ENCODE measurements around the gene PWWP2B. TPM values are rescaled to one million over a fixed set of nuclear protein-coding genes. Genes with fewer than 3 reads are reported as not detected.

The PWWP2B gene
- polyA plus RNA-seq, 2 of the 4 experiments (the other 2 are of a cell fraction) = 2.8 to 7.3 TPM

- POLR2A ChIA-PET = no interaction called here
- 0 out of 6 replicates have a peak overlapping the region, but pooled peaks of 1 of the 2 experiments have one; percentile 11 for H3K27ac ChIP-seq
- no peaks in the 10 kb centered on the region for H3K9me3 ChIP-seq
- H3K4me2 ChIP-seq = no peak overlapping the region
- CTCF ChIA-PET = no interaction called here
- ATAC-seq (no peak), FAIRE-seq (no peak), DNase-seq (ENCODE audit: low read depth in 1 of 2, low spot score in 1 of 2) (no peak)
- no peak overlapping the region for H3K4me3 ChIP-seq
- 83% methylated on average over 28 of the region's 35 CpGs for WGBS (ENCODE audit: missing lambda C conversion rate)
- TF ChIP-seq PBX3 (IDR thresholded peaks at IDR 0.05) = no peak
- TF ChIP-seq ZC3H11A (IDR thresholded peaks at IDR 0.05) = no peak
- no peak for TF ChIP-seq HEYL (CRISPR knock-in tag; IDR thresholded peaks at IDR 0.05)
- no peak for TF ChIP-seq EP300 (IDR thresholded peaks at IDR 0.05)
- TF ChIP-seq ZFP36 (IDR thresholded peaks at IDR 0.05; ENCODE audit: borderline replicate concordance, partially characterized antibody) = no peak
- TF ChIP-seq FOSL2 (IDR thresholded peaks at IDR 0.05) = no peak
- no peak for TF ChIP-seq FOSL2 (CRISPR knock-in tag; IDR thresholded peaks at IDR 0.05)
- no peak for TF ChIP-seq SREBF2 (IDR thresholded peaks at IDR 0.05)
- no peak for TF ChIP-seq CBX2 (IDR thresholded peaks at IDR 0.05; ENCODE audit: borderline replicate concordance, low read depth)
- TF ChIP-seq E2F6 (IDR thresholded peaks at IDR 0.05; ENCODE audit: borderline replicate concordance, low read depth) = no peak
- no peak for TF ChIP-seq RNF2 (IDR thresholded peaks at IDR 0.05; ENCODE audit: borderline replicate concordance, low read depth)
- no peak for TF ChIP-seq NFE2L2 (conservative IDR thresholded peaks at IDR 0.05; ENCODE audit: low read length)
- TF ChIP-seq KDM5A (IDR thresholded peaks at IDR 0.05) = no peak
- TF ChIP-seq MAZ (IDR thresholded peaks at IDR 0.05; ENCODE audit: borderline replicate concordance, low read depth, low read length) = no peak
- TF ChIP-seq PHF8 (IDR thresholded peaks at IDR 0.05; ENCODE audit: borderline replicate concordance, low read depth) = no peak
- no peak for TF ChIP-seq RARB (CRISPR knock-in tag; IDR thresholded peaks at IDR 0.05)
- TF ChIP-seq MAX (IDR thresholded peaks at IDR 0.05) = no peak
- TF ChIP-seq HES2 (IDR thresholded peaks at IDR 0.05) = no peak
- TF ChIP-seq CHD2 (IDR thresholded peaks at IDR 0.05; ENCODE audit: low read length, partially characterized antibody) = no peak
- H3K4me1 ChIP-seq = 0 out of 3 replicates have a peak, but pooled peaks cover 6% of the 10 kb centered on the region
These were observed 68.3 kb downstream of the PWWP2B start for GRCh38 chr10:132465193-132465888.

- CTCF ChIA-PET = interaction anchor here (1.1 to 1.5 kb wide), 2 partner anchors 9 to 79 kb away, joined by 3 to 5 read pairs; no protein-coding TSS in a partner anchor
- DNase-seq (ENCODE audit: low read depth in 1 of 2, low spot score in 1 of 2) = no peak
- 87% methylated on average over 11 of the region's 20 CpGs for WGBS (ENCODE audit: missing lambda C conversion rate)
- Histone ChIP-seq H3K4me1 (0 out of 3 replicates have a peak, but pooled peaks cover 6% of the 10 kb centered on the region), H3K27ac (no peak overlapping the region), H3K4me3 (no peak overlapping the region), H3K9me3 (no peaks in the 10 kb centered on the region), H3K4me2 (no peak overlapping the region)
- no peak for ATAC-seq
- no peak for FAIRE-seq
- POLR2A ChIA-PET = no interaction called here
- no peak for TF ChIP-seq HEYL (CRISPR knock-in tag; IDR thresholded peaks at IDR 0.05)
- TF ChIP-seq FOXS1 (CRISPR knock-in tag; IDR thresholded peaks at IDR 0.05) = no peak
- TF ChIP-seq HDAC2 (IDR thresholded peaks at IDR 0.05) = no peak
- no peak for TF ChIP-seq RAD21 (conservative IDR thresholded peaks at IDR 0.05 in 1 of 2, IDR thresholded peaks at IDR 0.05 in 1 of 2)
- no peak for TF ChIP-seq BCL3 (IDR thresholded peaks at IDR 0.05)
- TF ChIP-seq MAFK (IDR thresholded peaks at IDR 0.05; ENCODE audit: partially characterized antibody) = no peak
- no peak for TF ChIP-seq NPAS2 (CRISPR knock-in tag; IDR thresholded peaks at IDR 0.05; ENCODE audit: borderline replicate concordance)
- no peak for TF ChIP-seq KDM1A (IDR thresholded peaks at IDR 0.05; ENCODE audit: low read depth)
- no peak for TF ChIP-seq JUN (IDR thresholded peaks at IDR 0.05)
- TF ChIP-seq CEBPB (IDR thresholded peaks at IDR 0.05) = no peak
- TF ChIP-seq ZFP36 (IDR thresholded peaks at IDR 0.05; ENCODE audit: borderline replicate concordance, partially characterized antibody) = no peak
- no peak for TF ChIP-seq ELK1 (IDR thresholded peaks at IDR 0.05; ENCODE audit: low read depth, low read length)
- no peak for TF ChIP-seq TFCP2L1 (CRISPR knock-in tag; IDR thresholded peaks at IDR 0.05)
- no peak for TF ChIP-seq FOSB (CRISPR knock-in tag; IDR thresholded peaks at IDR 0.05)
- no peak for TF ChIP-seq BHLHE40 (IDR thresholded peaks at IDR 0.05; ENCODE audit: low read depth, low read length)
- TF ChIP-seq RNF2 (IDR thresholded peaks at IDR 0.05; ENCODE audit: borderline replicate concordance, low read depth) = no peak
- no peak for TF ChIP-seq POLR2A (IDR thresholded peaks at IDR 0.05; ENCODE audit: low read length)
These were observed 69.0 kb downstream of the PWWP2B start for GRCh38 chr10:132465889-132466519.
